Astrocyte (in vitro differentiated cells and primary cell): ENCODE results near the gene C8B. TPM values are rescaled to one million over a fixed set of nuclear protein-coding genes. Genes with fewer than 3 reads are reported as not detected.

Experiments
- DNase-seq: peaks from one replicate; pipeline ENCODE4 v3.0.0-alpha.2; 2010; ENCODE audit warnings: low read depth
- FAIRE-seq: peaks from 2 replicates; lab custom pipeline; 2011; peaks lifted over from hg19 to GRCh38; lab: Jason Lieb, UNC
- H2AFZ ChIP-seq: 2 replicates; pipeline ENCODE4 v1.6.0; 2012; ENCODE audit warnings: low read depth, low read length, inconsistent platforms
- H3K27ac ChIP-seq: 2 replicates; pipeline ENCODE4 v1.5.1; 2011; ENCODE audit warnings: low read depth, low read length, inconsistent platforms
- H3K27me3 ChIP-seq: 2 replicates; pipeline ENCODE4 v1.6.0; 2011; ENCODE audit warnings: low read length, inconsistent platforms; ENCODE audit not compliant: insufficient read depth
- H3K36me3 ChIP-seq: 2 replicates; pipeline ENCODE4 v1.5.1; 2011; ENCODE audit warnings: low read length, inconsistent platforms; ENCODE audit not compliant: insufficient read depth
- H3K4me1 ChIP-seq: 2 replicates; pipeline ENCODE4 v1.5.1; 2011; ENCODE audit warnings: low read length, inconsistent platforms; ENCODE audit not compliant: insufficient read depth
- H3K4me2 ChIP-seq: 2 replicates; pipeline ENCODE4 v1.6.0; 2012; ENCODE audit warnings: low read length, inconsistent platforms
- H3K4me3 ChIP-seq: 2 replicates; pipeline ENCODE4 v1.5.1; 2011; ENCODE audit warnings: low read depth, mild to moderate bottlenecking, low read length, inconsistent platforms; ENCODE audit not compliant: insufficient read depth
- H3K79me2 ChIP-seq: 2 replicates; pipeline ENCODE4 v1.6.0; 2012; ENCODE audit warnings: mild to moderate bottlenecking, low read length, inconsistent platforms; ENCODE audit not compliant: insufficient read depth
- H3K9ac ChIP-seq: 2 replicates; pipeline ENCODE4 v1.6.0; 2012; ENCODE audit warnings: mild to moderate bottlenecking, low read length, inconsistent platforms
- H3K9me3 ChIP-seq: 2 replicates; pipeline ENCODE4 v1.5.1; 2012; ENCODE audit warnings: low read depth, mild to moderate bottlenecking, low read length, inconsistent platforms; ENCODE audit not compliant: insufficient read depth
- H4K20me1 ChIP-seq: 2 replicates; pipeline ENCODE4 v1.6.0; 2012; ENCODE audit warnings: low read length, inconsistent platforms; ENCODE audit not compliant: insufficient read depth
- H3K27ac Mint-ChIP-seq: one replicate; pipeline ENCODE4 v1.8.0; 2021; ENCODE audit warnings: mild to moderate bottlenecking, mixed read lengths; ENCODE audit not compliant: unreplicated experiment
- H3K27me3 Mint-ChIP-seq: one replicate; pipeline ENCODE4 v1.8.0; 2021; ENCODE audit warnings: low read depth, mixed read lengths; ENCODE audit not compliant: unreplicated experiment
- H3K36me3 Mint-ChIP-seq: one replicate; pipeline ENCODE4 v1.8.0; 2021; ENCODE audit warnings: low read depth, mixed read lengths; ENCODE audit not compliant: unreplicated experiment
- H3K4me1 Mint-ChIP-seq: one replicate; pipeline ENCODE4 v1.8.0; 2021; ENCODE audit warnings: low read depth, mixed read lengths; ENCODE audit not compliant: unreplicated experiment
- H3K4me3 Mint-ChIP-seq: one replicate; pipeline ENCODE4 v1.8.0; 2021; ENCODE audit warnings: mild to moderate bottlenecking, moderate library complexity, mixed read lengths; ENCODE audit not compliant: unreplicated experiment
- H3K9me3 Mint-ChIP-seq: one replicate; pipeline ENCODE4 v1.8.0; 2021; ENCODE audit warnings: mild to moderate bottlenecking, mixed read lengths; ENCODE audit not compliant: unreplicated experiment
- EZH2 ChIP-seq: IDR thresholded peaks from 2 replicates; pipeline ENCODE4 v1.6.1; 2012; ENCODE audit warnings: mild to moderate bottlenecking, low read length, inconsistent platforms; ENCODE audit not compliant: insufficient read depth
- total RNA-seq: library from RNA; stranded (reverse); gene quantifications from 2 replicates; pipeline ENCODE4 v1.2.1, GENCODE V29; 2021
- TF ChIP-seq, protein P1 (sequence below): IDR thresholded peaks from 2 replicates; pipeline ENCODE4 v1.5.1; 2011; ENCODE audit warnings: low read depth, mild to moderate bottlenecking, inconsistent platforms, low read length, moderate library complexity; ENCODE audit not compliant: insufficient read depth

C8B gene
- total RNA-seq, 1 donor from 2014 or later, result not detected

DNA sequence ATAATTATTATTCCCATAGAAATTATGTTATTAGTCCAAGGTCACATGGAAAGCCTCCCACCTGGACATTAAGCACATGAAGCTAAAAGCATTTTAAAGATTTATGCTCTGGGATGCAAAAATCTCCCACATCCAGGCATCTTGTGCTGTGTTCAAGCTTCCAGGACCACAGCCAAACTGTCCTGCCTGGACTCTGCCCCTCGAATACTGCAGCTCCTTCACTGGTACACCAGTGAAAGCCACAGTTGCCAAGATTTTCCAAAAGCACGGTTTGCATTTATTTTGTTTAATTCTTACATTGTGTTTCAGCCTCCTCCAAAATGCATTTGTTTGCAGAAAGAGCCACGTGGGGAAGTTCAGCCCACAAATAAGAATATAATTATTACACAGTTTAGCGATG lies 38.6 kb downstream of the C8B start:
- Histone ChIP-seq H3K27me3 (no peaks in the 10 kb centered on the region), H3K79me2 (no peaks in the 10 kb centered on the region), H3K27ac (no peak overlapping the region), H3K4me2 (no peak overlapping the region), H3K4me1 (no peaks in the 10 kb centered on the region), H2AFZ (no peak overlapping the region), H3K9me3 (peaks cover 2% of the 10 kb centered on the region), H4K20me1 (no peaks in the 10 kb centered on the region), H3K36me3 (no peaks in the 10 kb centered on the region), H3K4me3 (no peak overlapping the region), H3K9ac (no peak overlapping the region)
- DNase-seq (no peak), FAIRE-seq (no peak)
- Mint-ChIP-seq H3K4me1 (peaks cover 5% of the 10 kb centered on the region), H3K27ac (no peak overlapping the region), H3K36me3 (peaks cover 1% of the 10 kb centered on the region), H3K27me3 (peaks cover 6% of the 10 kb centered on the region), H3K4me3 (no peak overlapping the region), H3K9me3 (peaks cover 8% of the 10 kb centered on the region)
- no peak for TF ChIP-seq EZH2
- TF ChIP-seq, protein P1, sequence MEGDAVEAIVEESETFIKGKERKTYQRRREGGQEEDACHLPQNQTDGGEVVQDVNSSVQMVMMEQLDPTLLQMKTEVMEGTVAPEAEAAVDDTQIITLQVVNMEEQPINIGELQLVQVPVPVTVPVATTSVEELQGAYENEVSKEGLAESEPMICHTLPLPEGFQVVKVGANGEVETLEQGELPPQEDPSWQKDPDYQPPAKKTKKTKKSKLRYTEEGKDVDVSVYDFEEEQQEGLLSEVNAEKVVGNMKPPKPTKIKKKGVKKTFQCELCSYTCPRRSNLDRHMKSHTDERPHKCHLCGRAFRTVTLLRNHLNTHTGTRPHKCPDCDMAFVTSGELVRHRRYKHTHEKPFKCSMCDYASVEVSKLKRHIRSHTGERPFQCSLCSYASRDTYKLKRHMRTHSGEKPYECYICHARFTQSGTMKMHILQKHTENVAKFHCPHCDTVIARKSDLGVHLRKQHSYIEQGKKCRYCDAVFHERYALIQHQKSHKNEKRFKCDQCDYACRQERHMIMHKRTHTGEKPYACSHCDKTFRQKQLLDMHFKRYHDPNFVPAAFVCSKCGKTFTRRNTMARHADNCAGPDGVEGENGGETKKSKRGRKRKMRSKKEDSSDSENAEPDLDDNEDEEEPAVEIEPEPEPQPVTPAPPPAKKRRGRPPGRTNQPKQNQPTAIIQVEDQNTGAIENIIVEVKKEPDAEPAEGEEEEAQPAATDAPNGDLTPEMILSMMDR, result no peak

DNA sequence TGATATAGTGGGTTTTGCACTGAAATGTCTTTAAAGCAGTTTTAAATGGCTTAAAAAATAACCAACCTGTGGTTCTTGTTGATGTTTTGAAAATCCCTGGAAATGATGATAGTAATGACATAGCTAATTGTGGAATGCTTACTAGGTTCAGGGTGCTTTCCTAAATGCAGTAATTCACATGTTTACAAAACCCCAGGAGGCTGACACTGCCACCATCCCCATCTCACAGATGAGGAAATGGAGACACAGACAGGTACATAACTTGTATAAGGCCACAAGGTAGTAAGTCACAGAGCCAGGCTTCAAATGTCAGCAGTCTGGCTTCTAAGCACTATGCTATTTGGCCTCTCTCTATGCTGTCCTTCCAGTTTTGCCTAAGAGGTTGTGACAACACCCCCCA lies 40.6 kb downstream of the C8B start:
- Mint-ChIP-seq H3K9me3 (peaks cover 8% of the 10 kb centered on the region), H3K36me3 (peaks cover 1% of the 10 kb centered on the region), H3K27ac (no peak overlapping the region), H3K4me3 (no peak overlapping the region), H3K4me1 (peaks cover 1% of the 10 kb centered on the region), H3K27me3 (peaks cover 6% of the 10 kb centered on the region)
- H4K20me1 ChIP-seq, result no peaks in the 10 kb centered on the region
- H3K9me3 ChIP-seq, result peaks cover 2% of the 10 kb centered on the region
- no peak overlapping the region for H3K9ac ChIP-seq
- no peak for TF ChIP-seq EZH2
- TF ChIP-seq, protein P1, result no peak
- FAIRE-seq (no peak), DNase-seq (no peak)
- H3K27ac ChIP-seq, result no peak overlapping the region
- H2AFZ ChIP-seq, result no peak overlapping the region
- H3K36me3 ChIP-seq, result no peaks in the 10 kb centered on the region
- no peak overlapping the region for H3K4me2 ChIP-seq
- H3K27me3 ChIP-seq, result no peaks in the 10 kb centered on the region
- no peaks in the 10 kb centered on the region for H3K79me2 ChIP-seq
- no peak overlapping the region for H3K4me3 ChIP-seq
- no peaks in the 10 kb centered on the region for H3K4me1 ChIP-seq

DNA sequence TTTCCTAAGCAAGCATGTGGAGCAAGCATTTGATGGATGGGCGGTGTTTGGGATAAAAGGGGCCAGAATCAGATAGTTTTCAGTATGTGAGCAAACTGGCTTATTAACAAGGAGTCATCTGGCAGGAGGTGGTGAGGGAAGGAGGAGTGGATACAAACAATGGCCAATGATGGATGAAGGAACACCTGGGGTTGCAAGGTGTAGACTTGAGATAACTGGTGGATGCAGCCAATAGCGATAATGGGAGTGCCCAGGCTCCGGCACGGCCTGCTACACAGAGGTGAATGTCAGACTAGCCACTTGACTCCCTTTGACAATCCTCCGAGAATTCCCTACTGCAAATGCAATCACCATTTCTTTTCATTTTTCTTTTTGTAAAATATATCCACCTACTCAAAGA lies 41.7 kb downstream of the C8B start:
- Mint-ChIP-seq H3K27ac (no peak overlapping the region), H3K36me3 (peaks cover 1% of the 10 kb centered on the region)
- no peak overlapping the region for H2AFZ ChIP-seq

More for the DNA sequence above, 41.7 kb downstream of the C8B start:
- Mint-ChIP-seq H3K9me3 (peaks cover 6% of the 10 kb centered on the region), H3K4me3 (no peak overlapping the region), H3K4me1 (peaks cover 1% of the 10 kb centered on the region), H3K27me3 (peaks cover 2% of the 10 kb centered on the region)
- no peak overlapping the region for H3K4me2 ChIP-seq
- H3K9me3 ChIP-seq, result peaks cover 2% of the 10 kb centered on the region
- no peak overlapping the region for H3K27ac ChIP-seq
- H3K4me3 ChIP-seq, result no peak overlapping the region
- H3K9ac ChIP-seq, result no peak overlapping the region
- TF ChIP-seq, protein P1, result no peak
- no peak for TF ChIP-seq EZH2
- H4K20me1 ChIP-seq, result no peaks in the 10 kb centered on the region
- FAIRE-seq (no peak), DNase-seq (no peak)
- no peaks in the 10 kb centered on the region for H3K4me1 ChIP-seq
- no peaks in the 10 kb centered on the region for H3K36me3 ChIP-seq
- no peaks in the 10 kb centered on the region for H3K79me2 ChIP-seq
- H3K27me3 ChIP-seq, result no peaks in the 10 kb centered on the region
